Cardiac muscle cell (in vitro differentiated cells and primary cell): ENCODE measurements around the gene GSG1L. TPM values are rescaled to one million over a fixed set of nuclear protein-coding genes. Genes with fewer than 3 reads are reported as not detected.

ENCODE experiments used
- DNase-seq, 2 donors: peaks; one replicate each; pipeline versions ENCODE4 v3.0.0 to v3.0.0-alpha.2; 2010 to 2017; ENCODE audit warnings: low read depth in 1 of 2, low spot score in 1 of 2
- H3K27ac ChIP-seq: fragments of 200-600 bp; sonication (generic); 2 replicates; pipeline ENCODE4 v1.5.1; 2016
- H3K27me3 ChIP-seq: fragments of 200-600 bp; sonication (generic); 2 replicates; pipeline ENCODE4 v1.6.0; 2016; ENCODE audit warnings: control low read depth
- H3K36me3 ChIP-seq: fragments of 200-600 bp; sonication (generic); 2 replicates; pipeline ENCODE4 v1.5.1; 2016; ENCODE audit warnings: control low read depth
- H3K4me1 ChIP-seq: fragments of 200-600 bp; sonication (generic); 2 replicates; pipeline ENCODE4 v1.8.1; 2017; ENCODE audit warnings: low read depth, mild to moderate bottlenecking, mixed run types
- H3K4me3 ChIP-seq: fragments of 200-600 bp; sonication (generic); 2 replicates; pipeline ENCODE4 v1.5.1; 2016; ENCODE audit warnings: mild to moderate bottlenecking
- H3K9me3 ChIP-seq: fragments of 200-600 bp; sonication (generic); 2 replicates; pipeline ENCODE4 v1.5.1; 2017; ENCODE audit warnings: low read depth, mild to moderate bottlenecking, control low read depth
- CTCF ChIP-seq: IDR thresholded peaks from 2 replicates; pipeline ENCODE4 v1.5.1; 2012; ENCODE audit warnings: low read depth, mild to moderate bottlenecking, low read length
- polyA plus RNA-seq: library from polyadenylated mRNA; unstranded; fragments of >200 nt; fragmentation: Nextera tagmentation; extraction: Ambion mirVana; gene quantifications from 2 replicates; pipeline ENCODE4 v1.2.1, GENCODE V29; 2016
- total RNA-seq: library from RNA; depleted of rRNA; stranded (reverse); fragments of >200 nt; gene quantifications from 2 replicates; pipeline ENCODE4 v1.2.3, GENCODE V29; 2016

The GSG1L gene
- total and polyA plus RNA-seq, 2 experiments from 2014 or later = not detected

GRCh38 chr16:28086186-28087139 is 22.9 kb upstream of the GSG1L start:
- Histone ChIP-seq H3K4me3 (no peak overlapping the region), H3K9me3 (no peaks in the 10 kb centered on the region), H3K4me1 (no peaks in the 10 kb centered on the region), H3K27ac (no peak overlapping the region), H3K36me3 (no peaks in the 10 kb centered on the region), H3K27me3 (no peaks in the 10 kb centered on the region)
- no peak for DNase-seq
- no peak for TF ChIP-seq CTCF

GRCh38 chr16:28085389-28086171 is 22.1 kb upstream of the GSG1L start:
- H3K27ac ChIP-seq = no peak overlapping the region
- no peak overlapping the region for H3K4me3 ChIP-seq
- H3K27me3 ChIP-seq = no peaks in the 10 kb centered on the region
- H3K9me3 ChIP-seq = no peaks in the 10 kb centered on the region
- H3K4me1 ChIP-seq = no peaks in the 10 kb centered on the region
- no peak for TF ChIP-seq CTCF
- no peaks in the 10 kb centered on the region for H3K36me3 ChIP-seq
- DNase-seq = no peak

GRCh38 chr16:28084209-28084608 is 20.7 kb upstream of the GSG1L start:
- DNase-seq = no peak
- no peak for TF ChIP-seq CTCF
- Histone ChIP-seq H3K27ac (no peak overlapping the region), H3K4me3 (no peak overlapping the region), H3K9me3 (no peaks in the 10 kb centered on the region), H3K4me1 (no peaks in the 10 kb centered on the region), H3K27me3 (no peaks in the 10 kb centered on the region), H3K36me3 (no peaks in the 10 kb centered on the region)

GRCh38 chr16:28082624-28083023 is 19.1 kb upstream of the GSG1L start:
- TF ChIP-seq CTCF = no peak
- H3K36me3 ChIP-seq = no peaks in the 10 kb centered on the region
- DNase-seq = no peak

GRCh38 chr16:28081391-28081968 is 18.0 kb upstream of the GSG1L start:
- Histone ChIP-seq H3K4me1 (no peaks in the 10 kb centered on the region), H3K36me3 (no peaks in the 10 kb centered on the region), H3K9me3 (no peaks in the 10 kb centered on the region), H3K4me3 (no peak overlapping the region), H3K27ac (no peak overlapping the region), H3K27me3 (no peaks in the 10 kb centered on the region)
- DNase-seq = no peak
- no peak for TF ChIP-seq CTCF

More at GRCh38 chr16:28082624-28083023, 19.1 kb upstream of the GSG1L start:
- no peaks in the 10 kb centered on the region for H3K4me1 ChIP-seq
- no peak overlapping the region for H3K4me3 ChIP-seq
- no peaks in the 10 kb centered on the region for H3K9me3 ChIP-seq
- H3K27ac ChIP-seq = no peak overlapping the region
- H3K27me3 ChIP-seq = no peaks in the 10 kb centered on the region
